GM18511 (cell line): ENCODE measurements around the gene SRL.
A peak's percentile ranks its signal among the peaks of the same experiment; 100 is the strongest.

Experiments
- ATAC-seq: cut with Tn5 transposase; IDR thresholded peaks from one replicate; pipeline ENCODE4 v1.9.1; 2021; ENCODE audit warnings: mild to moderate bottlenecking, moderate library complexity; ENCODE audit not compliant: unreplicated experiment

SRL gene

DNA sequence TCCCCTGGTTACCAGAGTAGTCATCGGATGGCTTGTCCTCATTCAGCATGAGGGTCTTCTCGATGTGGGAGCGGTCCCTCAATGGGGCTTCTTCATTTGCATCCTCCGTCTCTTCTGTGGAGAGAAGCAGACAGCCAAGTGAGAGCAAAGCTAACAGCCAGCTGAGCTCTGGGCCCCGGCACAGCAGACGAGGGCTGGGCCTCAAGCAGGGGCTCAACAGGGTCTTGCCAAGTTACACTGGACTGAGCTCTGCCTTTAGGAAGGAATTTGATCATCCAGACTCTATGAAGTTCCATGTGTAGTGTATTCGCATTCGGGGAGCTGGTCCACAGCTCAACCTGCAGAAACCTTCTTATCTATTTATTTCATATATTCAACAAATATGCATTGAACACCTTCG, 37.4 kb downstream of the SRL start:
- no peak for ATAC-seq

DNA sequence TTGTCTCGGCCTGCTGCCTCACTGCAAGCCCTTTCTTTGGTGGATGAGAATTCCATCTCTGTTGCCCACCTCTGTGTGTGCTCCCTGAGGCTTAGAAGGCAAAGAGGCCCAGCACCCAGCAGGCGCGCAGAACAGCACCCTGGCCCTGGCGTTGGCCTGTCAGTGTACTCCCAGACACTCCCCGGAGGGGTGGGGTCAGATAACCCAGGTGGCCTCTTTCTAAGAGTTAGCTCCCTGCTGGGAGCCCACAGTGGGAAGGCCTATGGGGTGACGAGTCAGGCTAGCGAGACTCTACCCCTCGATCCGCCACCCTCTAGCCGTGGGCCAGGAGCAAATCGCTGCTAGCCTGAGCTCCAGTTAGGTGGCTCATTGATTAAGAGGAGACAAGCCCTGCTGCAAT, 38.1 kb downstream of the SRL start:
- no peak for ATAC-seq

DNA sequence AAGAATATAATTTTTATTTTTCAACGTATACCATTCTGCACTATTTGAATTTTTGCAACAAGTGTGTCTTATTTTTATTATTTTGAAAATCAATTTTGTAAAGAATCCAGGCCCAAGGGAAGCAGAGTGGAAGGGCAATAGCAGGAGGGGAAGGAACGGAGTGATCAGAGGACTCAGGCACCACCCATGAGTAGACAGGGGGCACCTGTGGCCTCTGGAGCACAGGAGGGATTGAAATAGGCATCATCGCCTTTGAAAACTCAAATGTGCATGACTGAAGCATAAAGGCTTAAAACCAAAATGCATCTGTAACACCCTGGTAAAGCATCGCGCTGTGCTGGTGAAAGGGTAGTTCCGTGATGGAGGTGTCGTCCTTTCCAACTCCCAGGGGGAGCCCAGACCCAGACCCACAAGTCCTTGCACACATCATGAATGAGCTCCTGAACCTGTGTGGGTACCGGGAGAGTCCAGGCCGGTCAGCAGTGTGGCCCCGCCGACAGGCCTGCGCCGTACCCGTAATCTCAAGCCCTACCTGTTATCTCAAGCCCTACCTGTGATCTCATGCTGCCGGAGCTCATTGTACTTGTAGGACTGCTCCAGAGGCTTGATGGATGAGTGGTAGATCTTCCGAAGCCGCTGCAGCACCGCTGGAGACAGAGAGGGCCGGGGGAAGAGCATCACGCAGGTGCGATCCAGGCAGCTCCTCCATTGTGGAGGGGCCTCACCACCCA, 39.1 kb downstream of the SRL start:
- no peak for ATAC-seq

DNA sequence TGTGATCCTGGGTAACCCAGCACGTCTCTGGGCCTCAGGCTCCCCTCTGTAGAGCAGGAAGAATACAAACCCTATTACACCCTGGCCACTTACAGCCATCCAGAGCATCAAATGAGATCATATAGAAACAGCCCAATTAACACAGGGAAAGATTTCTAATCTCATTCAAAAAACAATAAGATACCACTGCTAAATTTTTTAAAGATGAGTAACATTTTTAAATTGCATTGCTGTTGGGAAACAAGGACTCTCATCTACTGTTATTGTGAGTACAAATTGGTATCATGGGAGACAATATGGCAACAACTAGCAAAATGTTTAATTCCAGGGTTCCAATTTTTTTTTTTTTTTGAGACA, 41.1 kb downstream of the SRL start:
- no peak for ATAC-seq

DNA sequence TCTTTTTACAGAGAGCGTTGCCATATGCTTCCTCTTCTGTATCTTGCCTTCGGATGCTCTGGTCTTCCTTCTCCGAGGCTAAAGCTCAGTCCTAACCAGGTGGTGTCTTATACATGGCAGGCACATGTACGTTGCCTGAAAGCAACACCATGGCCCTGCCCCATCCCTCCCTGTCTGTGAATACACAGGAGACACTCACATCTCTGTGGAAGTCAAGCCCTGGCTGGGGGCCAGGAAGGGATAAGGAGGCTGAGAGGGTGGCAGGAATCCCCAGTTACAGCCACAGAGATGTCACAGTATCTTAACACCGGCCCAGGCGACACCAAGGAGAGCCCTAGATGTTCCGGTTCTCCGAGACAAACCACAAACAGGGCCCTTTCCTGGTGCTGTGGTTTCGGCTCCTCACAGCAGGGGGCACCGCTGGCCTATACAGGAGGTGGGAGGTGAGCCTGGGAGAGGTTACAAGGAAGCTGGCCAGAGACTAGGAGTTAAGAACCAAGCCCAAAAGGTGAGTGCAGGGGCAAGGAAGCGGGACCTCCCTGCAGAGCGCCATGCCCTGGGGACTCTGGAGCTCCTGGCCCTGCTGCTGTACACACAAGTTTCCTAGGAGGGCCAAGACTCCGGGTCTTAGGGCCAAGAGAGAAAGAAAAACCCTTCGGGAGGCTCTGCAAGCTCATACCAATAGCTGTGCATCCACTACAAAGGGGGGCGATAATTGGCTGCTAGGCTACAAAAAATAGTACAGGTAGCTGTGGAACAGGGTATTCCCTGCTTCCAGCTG, 41.7 kb downstream of the SRL start:
- no peak for ATAC-seq

DNA sequence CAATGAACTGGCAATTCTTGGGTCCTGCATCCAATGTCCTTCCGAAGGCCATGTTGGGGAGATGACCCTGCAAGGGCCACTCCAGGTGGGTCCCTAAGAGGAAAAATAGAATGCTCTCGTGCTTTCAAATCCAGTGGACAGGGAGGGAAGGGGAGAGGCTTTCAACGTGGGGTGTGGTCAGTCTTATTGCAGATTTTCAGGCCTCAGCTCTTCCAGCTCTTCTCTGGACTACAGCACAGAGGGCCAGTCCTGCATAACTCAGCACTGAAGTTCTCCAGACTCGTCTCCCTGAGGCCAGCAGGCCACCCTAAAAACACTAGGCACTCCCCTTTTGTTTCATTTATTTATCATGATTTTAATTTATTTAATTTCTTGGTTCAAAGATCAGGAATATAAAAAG, 43.1 kb downstream of the SRL start:
- no peak for ATAC-seq

DNA sequence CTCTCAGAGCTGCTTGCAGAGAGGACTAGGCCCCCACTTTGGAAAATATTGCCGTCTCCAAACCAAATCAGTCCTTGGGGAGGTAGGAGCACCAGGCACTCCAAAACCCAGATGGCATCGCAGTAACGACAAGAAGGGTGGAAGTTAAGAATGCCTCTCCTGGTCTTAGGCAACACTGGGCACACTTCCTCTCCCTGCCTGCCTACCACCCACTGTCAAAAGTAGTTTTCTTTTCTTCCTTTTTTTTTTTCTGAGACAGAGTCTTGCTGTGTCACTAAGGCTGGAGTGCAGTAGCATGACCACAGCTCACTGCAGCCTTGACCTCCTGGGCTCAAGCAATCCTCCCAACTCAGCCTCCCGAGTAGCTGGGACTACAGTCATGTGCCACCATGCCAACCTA, 47.2 kb downstream of the SRL start:
- ATAC-seq = no peak

DNA sequence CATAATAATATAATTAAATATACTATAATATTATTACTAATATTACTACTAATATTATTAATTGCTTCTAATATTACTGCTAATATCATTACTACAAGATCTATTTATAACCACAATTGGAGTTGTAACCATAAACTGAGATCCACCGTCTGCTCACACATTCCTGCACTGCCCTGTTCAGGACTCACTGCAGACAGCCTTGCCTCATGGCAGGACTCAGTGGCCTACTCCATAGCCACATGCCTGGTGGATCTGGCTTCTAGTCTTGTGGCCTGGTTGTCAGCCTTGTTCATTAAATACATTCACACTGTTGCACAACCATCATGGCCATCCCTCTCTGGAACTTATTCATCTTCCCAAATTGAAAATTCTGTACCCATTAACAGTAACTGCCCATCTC, 48.0 kb downstream of the SRL start:
- ATAC-seq = no peak

DNA sequence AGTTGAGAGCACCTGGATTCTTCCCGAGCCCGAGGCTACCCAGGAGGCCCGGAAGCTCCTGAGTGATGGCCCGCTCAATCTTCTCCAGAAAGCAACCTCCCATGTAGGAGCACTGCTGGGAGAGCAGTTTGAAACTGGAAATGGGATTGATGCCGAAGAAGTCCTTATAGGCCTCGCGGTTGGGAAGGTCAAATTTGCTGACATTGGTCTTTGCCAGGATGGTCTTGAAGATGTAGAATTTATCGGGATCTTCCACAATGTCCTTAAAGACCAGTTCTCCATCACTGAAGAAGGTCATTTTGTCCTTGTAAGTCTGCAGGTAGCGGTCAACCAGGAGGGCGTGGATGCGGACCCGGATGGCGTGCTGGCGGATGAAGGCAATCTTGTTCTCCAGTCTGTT, 49.7 kb downstream of the SRL start:
- ATAC-seq = no peak

DNA sequence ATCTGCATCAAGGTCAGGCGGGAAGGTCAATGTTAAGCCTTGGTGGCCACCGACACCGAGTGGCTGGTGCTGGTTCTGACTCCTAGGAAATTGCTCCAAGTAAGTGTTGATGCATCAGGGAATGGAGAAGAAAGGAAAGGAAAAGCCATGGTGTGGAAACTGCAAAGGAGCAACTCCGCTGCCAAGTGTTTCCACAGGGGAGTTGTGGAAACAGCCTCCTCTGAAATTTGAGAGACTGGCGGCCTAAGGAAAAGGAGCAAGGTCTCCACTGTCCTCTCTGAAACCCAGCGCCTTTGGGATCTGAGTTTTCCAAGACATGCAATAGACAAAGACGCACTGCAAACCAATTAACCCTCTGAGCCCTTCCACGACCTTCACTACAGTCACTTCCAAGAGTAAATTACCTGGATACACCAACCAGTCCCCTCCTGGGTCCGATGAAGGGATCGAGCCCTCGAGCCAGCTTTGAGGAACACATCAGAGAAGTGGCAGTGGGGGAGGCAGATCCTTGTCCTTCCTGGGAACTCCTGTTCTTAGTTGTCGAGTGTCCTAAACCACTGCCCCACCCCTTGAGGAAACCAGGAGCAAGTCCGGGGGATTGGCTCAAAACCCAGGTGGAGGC, 51.1 kb downstream of the SRL start:
- ATAC-seq = no peak

DNA sequence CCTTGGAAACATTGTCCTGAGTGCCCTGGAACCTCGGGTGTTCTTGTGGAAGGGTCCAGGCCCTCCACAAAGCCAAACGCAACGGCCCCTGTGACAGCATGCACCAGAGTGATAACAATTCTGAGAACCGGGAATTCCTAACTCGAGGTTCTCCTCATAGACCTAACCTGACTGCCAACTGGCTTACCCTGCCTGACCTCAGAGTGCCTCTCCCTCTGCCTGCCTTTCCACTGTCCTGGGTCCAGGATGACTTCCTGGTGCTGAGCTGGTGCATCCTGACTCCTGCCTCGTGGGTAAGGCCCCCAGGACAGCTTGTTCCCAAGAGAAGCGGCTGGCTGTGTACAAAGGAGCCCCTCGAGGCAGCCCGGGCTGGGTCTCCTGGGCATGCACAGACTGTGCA, 51.8 kb downstream of the SRL start:
- ATAC-seq = no peak

DNA sequence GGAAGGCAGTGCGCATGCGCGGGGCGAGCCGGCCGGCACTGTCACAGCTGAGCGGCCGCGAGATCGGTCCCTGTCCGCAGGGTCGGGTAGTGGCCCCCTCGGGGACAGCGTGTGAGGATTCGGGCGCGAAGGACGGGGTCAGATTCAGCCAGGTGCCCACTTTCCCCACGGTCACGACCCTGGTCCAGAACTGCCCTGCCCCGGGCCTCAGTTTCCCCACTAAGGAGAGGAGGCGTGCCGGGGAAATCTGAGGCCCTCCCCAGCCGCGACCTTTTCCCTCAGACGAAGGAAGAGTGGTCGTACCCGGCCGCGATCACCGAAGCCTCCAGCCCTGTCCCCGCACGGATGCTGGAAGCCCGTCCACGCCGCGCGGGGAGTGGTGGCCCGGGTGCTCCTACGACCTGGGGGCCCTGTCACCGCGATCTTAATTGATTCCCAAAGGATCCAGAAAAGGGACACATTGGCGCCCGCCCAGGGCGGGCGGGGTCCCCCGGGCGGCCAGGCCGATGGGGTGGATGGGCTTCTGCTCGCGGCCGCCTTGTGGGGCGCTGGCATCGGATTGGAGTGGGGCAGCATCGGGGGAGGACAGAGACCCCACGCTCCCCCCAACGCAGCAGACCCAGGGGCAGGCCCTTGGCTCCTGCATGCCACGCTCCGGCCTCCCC, 57.7 kb downstream of the SRL start:
- no peak for ATAC-seq

DNA sequence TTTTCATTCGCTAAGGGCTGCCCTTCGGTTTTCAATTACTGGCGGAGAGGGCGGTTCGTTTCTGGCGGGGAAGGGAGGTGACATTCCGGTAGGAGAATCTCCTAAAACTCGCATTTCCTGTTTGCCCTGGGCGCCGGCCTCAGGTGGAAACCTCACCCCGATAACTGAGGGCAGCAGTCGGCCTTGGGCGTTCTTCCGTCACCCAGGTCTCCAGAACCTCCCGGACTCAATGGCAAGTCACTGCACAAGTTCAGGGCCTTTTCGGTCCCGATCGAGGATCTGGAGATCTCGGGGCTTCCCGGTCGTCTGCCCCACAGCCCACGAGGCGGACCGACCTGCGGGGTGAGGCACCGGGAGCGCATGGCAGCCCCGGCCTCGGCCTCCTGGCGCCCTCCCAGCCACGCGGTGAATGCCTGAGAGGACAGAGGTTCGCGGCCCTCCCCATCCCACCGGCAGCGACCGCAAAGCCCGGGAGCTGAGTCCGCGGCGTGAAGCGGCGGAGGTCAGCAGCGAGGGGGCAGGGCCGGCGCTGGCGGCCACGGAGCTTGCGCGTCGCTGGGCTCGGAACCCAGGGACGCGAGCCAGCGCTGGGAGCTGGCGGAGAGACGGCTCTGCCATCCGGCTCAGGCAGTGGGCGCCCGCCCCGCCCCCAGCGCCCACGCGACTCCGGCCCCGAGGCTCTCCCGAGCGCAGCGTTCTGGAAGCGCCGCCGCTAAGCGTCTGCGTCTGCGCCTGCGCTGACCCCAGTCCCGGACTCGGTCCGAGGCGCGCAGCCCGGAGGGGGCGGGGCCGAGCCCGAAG, 58.4 kb downstream of the SRL start:
- ATAC-seq = peak; percentile 88

DNA sequence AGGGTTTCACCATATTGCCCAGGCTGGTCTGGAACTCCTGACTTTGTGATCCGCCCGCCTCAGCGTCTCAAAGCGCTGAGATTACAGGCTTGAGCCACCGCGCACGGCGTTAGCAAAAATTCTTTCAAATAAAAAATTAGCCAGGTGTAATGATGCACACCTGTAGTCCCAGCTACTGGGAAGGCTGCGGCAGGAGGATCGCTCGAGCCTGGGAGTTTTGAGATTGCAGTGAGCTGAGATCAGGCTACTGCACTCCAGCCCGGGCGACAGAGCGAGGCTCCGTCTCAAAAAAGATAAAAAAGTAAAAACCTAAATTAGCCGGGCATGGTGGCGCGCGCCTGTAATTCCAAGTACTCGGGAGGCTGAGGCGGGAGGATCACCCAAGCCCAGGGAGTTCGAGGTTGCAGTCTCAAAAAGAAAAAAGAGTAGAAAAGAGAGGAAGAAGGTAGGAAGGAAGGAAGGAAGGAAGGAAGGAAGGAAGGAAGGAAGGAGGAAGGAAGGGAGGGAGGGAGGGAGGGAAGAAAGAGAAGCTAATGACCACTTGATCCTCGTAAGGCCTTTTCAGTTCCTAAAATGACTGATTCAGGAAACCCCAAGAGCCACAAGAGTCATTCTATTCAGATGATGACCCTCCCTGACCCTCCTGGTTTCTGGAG, 59.2 kb downstream of the SRL start:
- ATAC-seq = peak; percentile 55

DNA sequence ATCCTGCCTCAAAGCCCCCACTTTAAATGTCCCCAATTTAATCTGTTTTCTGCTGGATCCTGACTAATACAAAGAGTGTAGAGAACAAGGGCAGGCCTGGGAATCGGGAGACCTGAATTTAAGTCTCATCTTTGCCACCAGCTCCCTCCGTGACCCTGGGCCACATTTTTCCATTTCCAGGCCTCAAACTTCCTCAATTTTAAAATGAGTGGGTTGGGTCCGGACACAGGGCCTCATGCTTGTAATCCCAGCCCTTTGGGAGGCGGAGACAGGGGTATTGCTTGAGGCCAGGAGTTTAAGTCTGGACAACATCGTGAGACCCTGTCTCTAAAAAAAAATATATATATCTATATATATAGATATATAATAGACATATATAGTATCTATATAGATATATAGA, 61.4 kb downstream of the SRL start:
- no peak for ATAC-seq

DNA sequence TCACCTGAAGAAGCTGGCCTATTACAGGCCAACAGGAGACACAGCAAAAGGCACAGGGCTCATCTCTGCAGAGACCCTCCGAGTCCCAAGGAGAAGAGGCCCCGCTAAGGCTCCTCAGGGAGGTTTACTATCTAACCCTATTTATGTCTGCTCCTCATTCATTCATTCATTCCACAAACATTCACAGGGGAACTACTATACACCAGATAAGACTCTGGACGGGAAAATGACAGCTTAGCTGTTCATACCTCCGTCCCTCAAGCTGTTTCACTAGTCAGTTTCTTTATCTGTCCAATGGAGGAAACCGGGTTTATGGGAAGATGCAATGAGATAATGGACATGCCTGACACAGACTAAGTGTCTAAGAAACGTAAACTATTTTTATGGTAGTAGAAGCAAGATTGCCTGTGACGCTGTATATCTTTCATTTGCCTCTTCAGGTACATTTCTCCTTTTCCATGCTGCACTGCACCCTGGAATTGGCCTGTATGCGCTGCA, 62.1 kb downstream of the SRL start:
- ATAC-seq = no peak

DNA sequence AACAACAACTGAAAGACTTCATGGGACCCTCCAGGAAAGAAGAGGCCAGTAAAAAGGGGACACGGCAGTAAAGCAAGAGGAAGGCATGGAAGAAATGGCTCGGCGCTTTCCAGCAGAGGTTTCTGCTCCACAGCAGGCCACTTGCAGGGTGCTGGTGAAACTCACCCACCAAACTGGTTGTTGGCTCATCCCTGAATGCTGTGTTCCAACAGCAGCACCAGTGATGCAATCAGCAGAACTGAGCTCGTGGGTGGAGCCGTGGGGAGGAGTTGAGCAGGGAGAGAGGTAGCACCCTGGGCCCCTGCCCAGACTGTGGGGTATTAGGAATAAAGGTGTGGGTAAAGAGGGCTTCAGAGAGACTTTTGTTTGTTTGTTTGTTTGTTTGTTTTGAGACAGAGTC, 62.9 kb downstream of the SRL start:
- ATAC-seq = no peak

DNA sequence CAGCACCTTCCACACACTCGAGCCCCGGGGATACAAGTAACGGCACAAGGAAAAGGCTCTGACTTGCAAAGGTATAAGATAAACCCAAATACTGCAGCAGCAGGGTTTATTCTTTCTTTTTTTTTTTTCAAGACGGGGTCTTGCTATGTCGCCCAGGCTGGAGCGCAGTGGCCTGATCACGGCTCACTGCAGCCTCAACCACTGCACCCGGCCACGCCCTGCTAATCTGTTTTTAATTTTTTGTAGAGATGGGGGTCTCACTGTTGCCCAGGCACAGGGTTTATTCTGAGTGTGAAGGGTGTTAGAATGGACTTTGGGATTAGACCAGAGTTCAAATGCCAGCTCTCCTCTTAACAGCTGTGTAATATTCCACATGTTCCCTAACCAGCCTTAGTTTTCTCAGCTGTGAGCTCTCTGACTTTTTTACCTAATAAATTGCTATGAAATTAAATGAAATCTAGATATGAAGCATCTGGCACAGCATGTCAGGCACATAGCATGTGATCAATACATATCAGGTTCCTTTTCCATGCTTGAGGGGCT, 63.3 kb downstream of the SRL start:
- ATAC-seq = no peak

DNA sequence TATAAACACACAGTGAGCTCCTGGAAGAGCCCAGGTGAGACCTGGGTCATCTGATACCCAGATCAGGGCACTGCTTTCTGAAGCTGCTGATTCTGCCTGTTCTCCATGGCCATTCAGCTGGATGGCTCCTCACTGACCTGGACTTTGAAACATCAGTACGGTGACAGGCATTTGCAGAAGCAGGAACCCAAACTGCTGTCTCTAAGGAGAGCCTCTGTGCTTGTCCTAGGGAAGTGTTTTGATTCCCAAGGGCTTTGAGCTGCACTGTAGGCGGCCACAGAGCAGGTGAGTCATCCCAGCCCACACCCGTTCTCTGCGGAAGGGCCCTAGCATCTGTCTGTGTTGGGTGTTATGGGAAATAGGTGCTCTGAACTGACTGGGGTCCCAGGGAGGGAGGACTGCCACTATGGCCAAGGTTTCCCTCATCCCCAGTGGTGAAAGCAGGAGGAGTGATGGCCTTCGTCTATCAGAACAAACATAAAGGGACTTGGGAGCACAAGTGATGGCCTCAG, 64.9 kb downstream of the SRL start:
- peak; percentile 75 for ATAC-seq

DNA sequence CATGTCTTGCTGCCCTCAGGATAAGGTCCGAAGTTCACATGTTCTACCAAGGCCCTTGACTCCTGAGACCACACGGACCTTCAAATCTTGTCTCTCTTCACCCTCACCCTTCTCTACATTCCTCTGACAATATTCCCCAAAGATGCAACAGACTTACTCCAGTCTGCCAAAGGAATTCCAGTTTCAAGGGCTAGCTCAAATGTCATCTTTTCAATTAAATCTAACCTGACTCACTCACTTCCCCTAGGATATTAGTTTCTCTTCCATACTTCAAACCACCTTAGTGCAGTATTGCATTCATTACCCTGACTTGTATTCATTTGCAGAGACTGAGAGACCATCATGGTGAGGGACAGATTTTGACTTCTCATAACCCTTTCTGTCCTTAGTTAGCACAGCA, 66.0 kb downstream of the SRL start:
- ATAC-seq = no peak
